Jurkat, Clone E6-1 (cell line): ENCODE data around the gene XIRP1.

Experiments used
- DNase-seq: peaks from one replicate; pipeline ENCODE4 v3.0.0-alpha.2; 2011; ENCODE audit warnings: low read depth, low spot score
- H3K4me3 ChIP-seq: 2 replicates; pipeline ENCODE4 v1.5.1; 2011; ENCODE audit warnings: mild to moderate bottlenecking, low read length, control low read depth, moderate library complexity

The XIRP1 gene

DNA sequence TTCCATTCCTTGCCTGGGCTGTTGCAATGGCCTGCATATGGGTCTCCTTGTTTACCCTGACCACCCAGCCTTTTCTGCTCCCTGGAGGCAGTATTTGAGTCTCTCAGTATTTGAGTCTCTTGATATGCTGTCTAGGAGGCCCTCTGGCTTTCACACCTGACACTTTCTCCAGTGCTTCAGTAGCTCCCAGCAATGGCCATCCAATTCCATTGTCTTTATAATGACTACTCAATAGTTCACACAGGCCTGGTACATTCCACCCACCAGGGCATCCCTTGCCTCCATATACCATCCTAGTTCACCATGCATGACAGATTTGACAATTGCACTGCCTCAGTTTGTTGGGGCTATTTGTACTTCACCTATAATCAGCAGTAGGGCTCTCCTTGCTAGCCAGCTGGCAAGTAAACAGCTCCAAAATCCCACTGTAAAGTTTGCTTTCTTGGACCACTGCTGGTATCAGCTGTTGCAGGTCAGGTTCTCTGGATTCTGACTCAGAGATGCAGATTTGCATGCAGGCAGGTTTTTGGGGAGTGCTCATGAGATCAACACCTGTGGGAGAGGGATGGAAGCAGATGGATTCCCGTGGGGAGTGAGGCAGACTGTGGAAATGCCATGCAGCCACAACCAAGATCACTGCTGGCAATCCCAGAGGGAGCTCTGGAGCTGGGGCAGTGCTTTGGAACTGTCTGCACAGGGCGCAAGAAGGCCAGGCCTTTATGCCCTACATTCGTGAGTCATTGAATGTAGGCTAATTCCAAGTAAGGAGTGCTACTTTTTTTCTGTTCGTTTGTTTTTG lies 19.1 kb upstream of the XIRP1 start:
- H3K4me3 ChIP-seq, result no peak overlapping the region
- DNase-seq, result no peak

GRCh38 chr3:39210078-39210477 lies 17.7 kb upstream of the XIRP1 start:
- H3K4me3 ChIP-seq, result no peak overlapping the region
- no peak for DNase-seq

DNA sequence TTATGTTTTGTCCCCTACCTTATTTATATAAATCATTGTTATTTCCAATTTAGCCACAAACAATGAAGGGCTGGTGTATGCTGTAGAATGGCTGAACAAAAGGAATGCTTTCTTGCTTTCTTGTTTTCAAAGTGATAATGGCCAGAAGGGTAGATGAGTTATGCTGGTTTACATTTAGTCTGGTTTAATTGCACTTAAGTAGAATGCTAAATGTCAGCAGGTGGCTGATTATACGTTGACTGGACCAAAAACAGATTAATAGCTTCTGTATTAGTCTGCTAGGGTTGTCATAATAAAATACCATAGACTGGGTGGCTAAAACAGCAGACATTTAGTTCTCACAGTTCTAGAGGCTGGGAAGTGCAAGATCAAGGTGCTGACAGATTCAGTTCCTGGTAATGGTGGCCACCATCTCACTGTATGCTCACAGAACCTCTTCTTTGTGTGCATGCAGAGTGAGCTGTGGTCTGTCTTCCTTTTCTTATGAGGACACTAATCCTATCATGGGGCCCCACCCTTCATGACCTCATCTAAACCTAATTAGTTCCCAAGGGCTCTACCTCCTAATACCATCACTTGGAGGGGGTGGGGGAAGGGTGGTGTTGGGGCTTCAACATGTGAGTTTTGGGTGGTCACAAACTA lies 17.1 kb upstream of the XIRP1 start:
- no peak for DNase-seq
- no peak overlapping the region for H3K4me3 ChIP-seq

DNA sequence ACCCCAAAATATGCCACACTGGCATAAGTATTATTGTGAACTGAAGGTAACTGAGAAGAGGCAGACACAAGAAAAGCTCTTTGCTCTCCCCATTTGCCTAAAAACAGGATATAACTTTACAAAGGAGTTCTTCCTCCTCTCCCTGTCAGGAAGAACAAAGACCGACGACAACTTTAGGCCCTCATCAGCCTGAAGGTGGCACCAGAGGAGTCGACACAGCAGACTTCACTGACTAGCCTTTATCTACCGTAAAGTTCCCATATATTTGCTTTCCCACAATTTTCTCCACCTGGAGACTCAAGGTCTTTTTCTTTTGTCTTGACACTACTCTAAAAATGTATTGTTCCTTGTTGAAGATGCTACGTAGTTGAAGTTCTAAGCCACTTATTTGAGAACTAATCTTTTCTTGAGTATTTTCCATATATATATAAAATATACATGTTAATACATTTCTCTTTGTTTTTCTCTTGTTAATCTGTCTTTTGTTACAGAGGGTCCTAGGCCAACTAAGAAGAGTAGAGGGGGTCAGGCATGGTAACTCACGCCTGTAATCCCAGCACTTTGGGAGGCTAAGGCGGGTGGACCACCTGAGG lies 16.2 kb upstream of the XIRP1 start:
- peak; percentile 69 for DNase-seq
- no peak overlapping the region for H3K4me3 ChIP-seq

DNA sequence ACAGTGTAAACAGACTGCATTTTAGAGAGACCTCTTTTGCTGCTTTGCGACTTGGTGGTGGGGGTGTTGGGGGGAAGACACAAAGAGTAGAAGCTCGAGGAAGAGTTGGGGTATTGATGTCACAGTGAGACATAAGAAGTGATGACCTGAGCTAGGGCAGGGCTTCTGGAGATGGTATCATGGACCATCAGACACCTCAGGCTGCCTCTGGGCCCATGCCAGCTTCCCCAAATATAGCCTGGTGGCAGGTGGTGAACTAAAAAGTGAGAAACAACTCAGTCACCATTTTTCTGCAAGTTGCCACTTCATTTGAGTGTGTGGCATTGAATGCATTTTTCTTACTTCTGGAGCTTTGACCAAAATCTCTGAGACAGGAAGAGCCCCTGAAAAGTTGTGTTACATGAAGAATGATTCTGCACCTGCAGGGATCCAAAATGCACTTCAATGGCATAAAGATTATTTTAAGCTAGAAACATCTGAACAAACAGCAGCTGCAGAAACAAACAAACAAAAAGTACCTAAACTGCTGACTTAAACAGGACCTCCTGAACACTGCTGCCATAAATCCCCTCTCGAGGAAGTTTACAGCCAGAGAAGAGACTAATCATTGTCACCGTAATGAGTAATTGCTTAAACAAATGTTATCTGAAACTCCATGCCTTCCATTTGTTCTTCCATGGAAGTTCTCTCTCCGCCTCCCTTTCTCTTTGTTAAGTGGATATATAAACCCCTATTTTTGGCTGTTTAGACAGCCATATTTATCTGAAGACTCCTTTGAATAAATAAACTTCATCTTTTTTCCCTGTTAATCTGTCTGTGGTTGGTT lies 15.2 kb upstream of the XIRP1 start:
- DNase-seq, result no peak
- no peak overlapping the region for H3K4me3 ChIP-seq

DNA sequence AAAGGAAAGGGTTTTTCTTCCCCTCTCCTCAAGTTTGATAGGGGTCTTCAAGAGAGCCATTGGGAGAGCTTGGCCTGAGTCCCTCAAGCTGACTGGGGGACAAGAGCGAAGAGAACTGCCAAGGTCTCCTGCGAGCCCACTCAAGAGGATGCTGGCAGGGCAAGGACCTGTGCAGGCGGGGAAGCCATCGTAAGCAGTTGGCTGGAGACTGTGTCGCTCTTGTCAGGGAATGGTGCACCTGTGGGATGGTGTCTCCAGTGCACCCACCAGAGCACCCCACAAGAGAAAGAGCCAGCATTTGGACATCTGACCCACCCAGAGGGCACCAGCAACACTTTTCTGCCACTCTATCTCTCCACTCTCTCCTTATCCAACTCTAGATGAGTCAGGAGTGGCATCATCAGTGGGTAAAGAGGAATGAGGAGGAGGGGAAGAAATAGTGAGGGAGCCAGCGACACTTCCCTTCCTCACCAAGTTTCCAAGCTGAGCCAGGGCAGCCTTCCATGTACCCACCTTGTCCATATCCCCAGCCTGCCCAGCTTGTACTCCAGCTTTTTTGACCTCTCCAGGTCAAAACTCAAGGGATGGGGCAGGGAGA lies 13.6 kb upstream of the XIRP1 start:
- no peak for DNase-seq
- H3K4me3 ChIP-seq, result no peak overlapping the region

DNA sequence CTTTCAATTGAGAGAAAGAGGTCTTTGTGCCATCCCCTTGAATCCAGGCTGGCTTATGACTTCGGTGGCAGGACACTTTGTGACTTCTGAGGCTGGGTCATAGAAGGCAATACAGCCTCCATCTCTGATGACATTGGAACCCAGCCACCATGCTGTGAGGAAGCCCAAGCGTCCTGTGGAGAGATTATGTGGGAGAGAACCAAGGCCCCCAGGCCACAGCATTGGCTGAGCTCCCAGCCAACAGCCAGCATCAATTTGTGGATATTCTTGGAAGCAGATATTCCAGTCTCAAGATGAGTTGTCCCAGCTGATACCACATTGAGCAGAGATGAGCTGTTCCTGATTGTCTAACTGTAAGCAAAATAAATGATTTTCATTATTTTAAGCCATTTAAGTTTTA lies 12.7 kb upstream of the XIRP1 start:
- DNase-seq, result no peak

DNA sequence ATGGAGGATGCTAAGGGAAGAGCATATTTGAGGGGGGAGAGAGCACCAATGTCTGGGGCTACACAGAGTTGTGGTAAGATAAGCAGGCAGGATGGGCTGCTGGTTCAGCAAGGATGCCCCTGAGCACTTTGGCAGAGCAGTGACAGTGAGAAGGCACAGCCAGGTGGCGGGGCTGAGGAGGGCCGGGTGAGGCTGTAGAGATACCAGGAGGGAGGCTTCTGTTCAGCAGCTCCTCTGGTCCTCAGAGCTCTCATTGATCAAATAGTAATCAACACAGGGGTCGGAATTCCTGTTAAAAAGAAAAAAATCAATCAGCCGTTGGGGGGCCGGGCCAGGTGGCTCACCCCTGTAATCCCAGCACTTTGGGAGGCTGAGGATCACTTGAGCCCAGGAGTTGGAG lies 11.5 kb upstream of the XIRP1 start:
- no peak overlapping the region for H3K4me3 ChIP-seq
- DNase-seq, result no peak

More for the DNA sequence above, 12.7 kb upstream of the XIRP1 start:
- H3K4me3 ChIP-seq, result no peak overlapping the region

GRCh38 chr3:39203402-39203801 lies 11.0 kb upstream of the XIRP1 start:
- no peak overlapping the region for H3K4me3 ChIP-seq
- no peak for DNase-seq

DNA sequence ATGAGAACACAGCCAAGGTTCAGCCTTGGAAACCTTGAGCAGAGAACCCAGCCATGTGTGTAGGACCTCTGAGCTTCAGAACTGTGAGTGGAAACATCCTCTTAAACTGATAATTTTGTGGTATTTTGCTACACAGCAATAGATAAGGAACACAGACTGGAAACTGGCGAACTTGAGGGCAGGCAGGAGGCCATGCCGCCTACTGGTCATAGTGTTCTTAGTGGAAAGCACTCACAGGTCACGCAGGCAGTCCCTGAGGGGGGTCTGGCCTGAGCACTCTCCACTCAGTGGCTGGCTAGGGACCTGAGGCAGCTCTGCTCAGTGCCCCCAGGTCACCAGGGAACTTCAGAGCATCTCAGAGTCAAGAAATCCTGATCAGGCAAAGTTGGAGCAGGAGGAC lies 9.7 kb upstream of the XIRP1 start:
- no peak overlapping the region for H3K4me3 ChIP-seq
- DNase-seq, result no peak

DNA sequence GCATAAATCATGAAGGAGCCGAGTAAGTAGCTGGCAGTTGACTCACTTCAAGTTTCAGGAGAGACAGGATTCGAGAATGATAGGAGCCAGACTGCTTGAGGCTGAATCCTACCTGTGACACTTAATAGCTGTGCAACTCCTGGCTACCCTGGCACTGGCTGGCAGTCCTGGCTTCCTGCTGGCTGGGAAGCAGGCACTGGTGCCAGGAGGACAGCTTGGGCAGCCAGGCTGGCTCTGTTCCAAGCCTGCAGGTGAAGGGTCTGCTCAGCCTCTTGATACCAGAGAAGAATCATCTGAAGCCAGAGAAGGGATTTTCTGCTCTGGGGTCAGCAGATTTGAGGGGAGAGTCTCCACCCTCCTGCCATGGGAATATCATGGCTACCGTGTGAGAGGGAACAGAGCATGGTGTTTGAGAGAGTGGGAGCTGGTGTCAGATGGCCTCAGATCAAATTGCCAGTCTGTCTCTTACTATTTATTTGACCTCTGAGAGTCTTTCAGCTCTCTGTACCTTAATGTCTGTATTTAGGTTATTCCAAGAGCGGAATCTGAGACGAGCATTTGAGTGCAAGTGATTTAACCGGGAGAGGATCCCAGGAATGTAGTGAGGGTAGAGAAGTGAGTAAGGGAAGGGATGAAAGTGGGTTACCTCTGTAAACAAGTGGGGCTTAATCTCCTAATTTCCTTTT lies 4.4 kb upstream of the XIRP1 start:
- DNase-seq, result no peak
- no peak overlapping the region for H3K4me3 ChIP-seq

GRCh38 chr3:39196034-39196433 lies 3.6 kb upstream of the XIRP1 start:
- no peak for DNase-seq
- no peak overlapping the region for H3K4me3 ChIP-seq

- H3K4me3 ChIP-seq, result no peak overlapping the region
- DNase-seq, result no peak
Measured at GRCh38 chr3:39193391-39193790, 996 bp upstream of the XIRP1 start.

GRCh38 chr3:39191773-39192172 lies 622 bp downstream of the XIRP1 start:
- no peak for DNase-seq

GRCh38 chr3:39191111-39191510 lies 1.3 kb downstream of the XIRP1 start:
- DNase-seq, result no peak
- no peak overlapping the region for H3K4me3 ChIP-seq

More at GRCh38 chr3:39191773-39192172, 622 bp downstream of the XIRP1 start:
- H3K4me3 ChIP-seq, result no peak overlapping the region

- no peak overlapping the region for H3K4me3 ChIP-seq
- DNase-seq, result no peak
Measured at GRCh38 chr3:39190281-39191025, 1.9 kb downstream of the XIRP1 start.

GRCh38 chr3:39189959-39190269 lies 2.5 kb downstream of the XIRP1 start:
- peak; percentile 75 for DNase-seq
- no peak overlapping the region for H3K4me3 ChIP-seq
